Heart left ventricle (tissue), 16 donors: Measurements from ENCODE around the gene SNRPD1. TPM values are rescaled to one million over a fixed set of nuclear protein-coding genes. Genes with fewer than 3 reads are reported as not detected.

ENCODE experiments used
- ATAC-seq, 4 donors: fragments of 200-7000 bp; cut with Tn5 transposase; one replicate each; pipeline ENCODE4 v1.9.1; 2020 to 2022; ENCODE audit warnings: moderate library complexity in 4 of 4, mild to moderate bottlenecking in 3 of 4, moderate number of reproducible peaks in 1 of 4
- DNase-seq, 5 donors: peaks; one replicate each; pipeline ENCODE4 v3.0.0-alpha.2; 2020
- H3K27ac ChIP-seq, 12 donors: fragments of 200-600 bp; sonication (generic) in 4 of 12; one replicate each; pipeline versions ENCODE4 v1.5.0 to v1.8.0; 2016 to 2022; ENCODE audit warnings: mild to moderate bottlenecking in 2 of 12
- H3K27me3 ChIP-seq, 9 donors: fragments of 200-600 bp; sonication (generic) in 2 of 9; one replicate each; pipeline versions ENCODE4 v1.5.1 to v1.8.0; 2016 to 2022; ENCODE audit warnings: mild to moderate bottlenecking in 3 of 9
- H3K36me3 ChIP-seq, 9 donors: fragments of 200-600 bp; sonication (generic) in 2 of 9; one replicate each; pipeline versions ENCODE4 v1.5.0 to v1.8.0; 2018 to 2022; ENCODE audit warnings: mild to moderate bottlenecking in 2 of 9
- H3K4me1 ChIP-seq, 12 donors: fragments of 200-600 bp; sonication (generic) in 4 of 12; one replicate each; pipeline versions ENCODE4 v1.5.0 to v1.8.0; 2016 to 2022; ENCODE audit warnings: mild to moderate bottlenecking in 3 of 12
- H3K4me3 ChIP-seq, 12 donors: fragments of 200-600 bp; sonication (generic) in 4 of 12; one replicate each; pipeline versions ENCODE4 v1.5.0 to v1.8.0; 2017 to 2022; ENCODE audit warnings: mild to moderate bottlenecking in 9 of 12, moderate library complexity in 4 of 12
- H3K9me3 ChIP-seq, 12 donors: fragments of 200-600 bp; sonication (generic) in 4 of 12; one replicate each; pipeline versions ENCODE4 v1.5.0 to v1.8.0; 2016 to 2022; ENCODE audit warnings: mild to moderate bottlenecking in 1 of 12
- CTCF ChIP-seq, 12 donors: fragments of 200-600 bp; sonication (generic) in 4 of 12; IDR thresholded peaks; one replicate each; pipeline versions ENCODE4 v1.5.0 to v1.8.0; 2018 to 2022; ENCODE audit warnings: antibody characterized with exemption in 12 of 12, mild to moderate bottlenecking in 5 of 12
- POLR2A ChIP-seq, 2 donors: fragments of 450-650 bp; IDR thresholded peaks; one replicate each; pipeline ENCODE4 v1.6.1; 2017; ENCODE audit warnings: antibody characterized with exemption in 2 of 2, mild to moderate bottlenecking in 2 of 2, moderate library complexity in 2 of 2
- WGBS, 4 donors: extraction: QIAGEN DNeasy Blood & Tissue Kit in 2 of 4; methylation state at CpG; one replicate each; pipeline versions ENCODE4 v1.1.5 to v1.1.7; 2013 to 2018; 5-methylcytosine and 5-hydroxymethylcytosine counted together
- intact Hi-C, 10 donors: fragments of 100-400 bp; cut with DNase I; formaldehyde crosslinking; loops; one replicate each; pipeline versions ENCODE4 v1.11.1 to v1.14.2; 2022
- microRNA-seq, 4 donors: library from miRNA; unstranded; fragments of <30 nt; microRNA quantifications; one replicate each; pipeline versions ENCODE4 to v1.2.0, GENCODE V29; 2017 to 2020
- polyA plus RNA-seq, 2 donors: library from polyadenylated mRNA; stranded (reverse); fragments of 200-250 nt; gene quantifications; one replicate each; pipeline ENCODE4 v1.2.3, GENCODE V29; 2013
- total RNA-seq, 9 donors: library from RNA; depleted of rRNA in 2 of 9; stranded (reverse); fragments of >200 nt in 2 of 9; fragmentation: NEBNext Ultra II Directional in 3 of 9; extraction: Animal tissue kit (Norgen Biotek cat#: 25700) in 3 of 9; gene quantifications; one replicate each; pipeline versions ENCODE4 v1.1.0 to v1.2.4, GENCODE V29; 2016 to 2023
- donor health status: ischemic (EF 13 %, LVEDD 7.1; RV severe dilation, severe dysfunction).
- donor health status: healthy with polysubstance abuse.
- donor health status: DM: no; HTN: yes; CAD: no.
- donor health status: DM: no; HTN: no; CAD: no.
- donor health status: ischemic (EF 25% LVEDD 6.9; RV normal size, moderate dysfunction).
- donor health status: ischemic (EF 25% LVEDD 5.7; RV mildly dilated, moderate dysfunction).
- donor health status: healthy.
- donor health status: DM: yes; HTN: yes; CAD: no.
- donor health status: ischemic (EF 35%, LVEDD 5.7; RV mildly dilated, moderate dysfunction).
- donor health status: nonischemic (EF 11% LVEDD 7.7; RV severe dilation, severe dysfunction).
- donor health status: DM: yes; HTN: yes; CAD: no.
- donor health status: PGD.
- donor health status: ischemic (EF 29% LVEDD 5.4; RV normal size, mild dysfunction).
- donor health status: nonischemic (EF 23%, LVEDD 6.1; RV moderate dilation, normal function).

Gene SNRPD1
- total and polyA plus RNA-seq, 11 donors = 2.5 to 31.0 (median 20.2) TPM

- no peak for DNase-seq
- TF ChIP-seq POLR2A (IDR thresholded peaks at IDR 0.05) = no peak
These were observed 66.7 kb downstream of the SNRPD1 start for GRCh38 chr18:21678859-21679258.

DNA sequence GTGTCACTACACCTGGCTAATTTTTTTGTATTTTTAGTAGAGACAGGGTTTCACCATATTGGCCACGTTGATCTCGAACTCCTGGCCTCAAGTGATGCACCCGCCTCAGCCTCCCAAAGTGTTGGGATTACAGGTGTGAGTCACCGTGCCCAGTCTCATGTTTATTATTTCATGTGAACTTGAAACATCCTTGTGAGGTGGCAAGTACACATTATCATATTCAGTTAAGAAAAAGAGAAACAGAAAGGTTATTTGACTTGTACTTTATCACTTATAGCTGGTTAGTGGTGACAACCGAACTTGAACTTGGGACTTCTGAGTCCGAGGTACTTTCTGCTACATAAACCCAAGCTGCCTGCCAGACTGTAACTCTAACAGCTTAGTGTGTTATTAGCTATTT is 68.0 kb downstream of the SNRPD1 start:
- intact Hi-C loops = loop anchor here in 1 of 10 donors (10.0 kb wide), 1 partner anchor 45 kb away; no protein-coding TSS in a partner anchor
- Histone ChIP-seq H3K27ac (no peak overlapping the region), H3K27me3 (no peaks in the 10 kb centered on the region), H3K9me3 (no peaks in the 10 kb centered on the region), H3K36me3 (peaks cover 0 to 6% (median 0%) of the 10 kb centered on the region in 9 donors), H3K4me1 (peaks cover 0 to 35% (median 4%) of the 10 kb centered on the region in 12 donors), H3K4me3 (no peak overlapping the region)
- no peak for ATAC-seq
- DNase-seq = no peak
- TF ChIP-seq CTCF (IDR thresholded peaks at IDR 0.05) (no peak), POLR2A (IDR thresholded peaks at IDR 0.05) (no peak)
- 93 to 96% (median 95%) methylated on average over 6 of the region's 6 CpGs for WGBS, 4 donors

More at GRCh38 chr18:21678859-21679258, 66.7 kb downstream of the SNRPD1 start:
- 73 to 90% (median 84%) methylated on average over 1 of the region's 1 CpG for WGBS, 4 donors
- Histone ChIP-seq H3K27ac (peak overlapping the region in 1 of 12 donors; percentile 35), H3K27me3 (no peaks in the 10 kb centered on the region), H3K4me1 (peaks cover 0 to 35% (median 4%) of the 10 kb centered on the region in 12 donors), H3K9me3 (no peaks in the 10 kb centered on the region), H3K36me3 (peaks cover 0 to 6% (median 0%) of the 10 kb centered on the region in 9 donors), H3K4me3 (no peak overlapping the region)
- intact Hi-C loops = no loop called here
- ATAC-seq = no peak

- intact Hi-C loops = loop anchor here in 1 of 10 donors (10.0 kb wide), 1 partner anchor 48 kb away; no protein-coding TSS in a partner anchor
- 32 to 45% (median 37%) methylated on average over 11 of the region's 11 CpGs for WGBS, 4 donors
- Histone ChIP-seq H3K4me3 (peak overlapping the region in 10 of 12 donors; percentile 31 to 57 (median 42)), H3K27me3 (no peaks in the 10 kb centered on the region), H3K9me3 (no peaks in the 10 kb centered on the region), H3K27ac (peak overlapping the region; percentile 29 to 94 (median 56)), H3K4me1 (peaks cover 0 to 50% (median 4%) of the 10 kb centered on the region in 12 donors), H3K36me3 (peaks cover 0 to 6% (median 0%) of the 10 kb centered on the region in 9 donors)
- TF ChIP-seq CTCF (IDR thresholded peaks at IDR 0.05) = no peak
- peak in 3 of 4 donors; percentile 76 to 77 (median 76) for ATAC-seq
- DNase-seq = no peak
These were observed 70.4 kb downstream of the SNRPD1 start for GRCh38 chr18:21682371-21683051.

Small RNA genes within 50 kb of the gene (microRNA-seq; reads per million reads assigned to microRNA genes)
- 0 to 3.1 (median 1.3) reads per million in 4 donors for gene MIR320C1

Other genes starting within 250 kb of the SNRPD1 start
- gene ESCO1, start 11.6 kb upstream of the SNRPD1 start, total RNA-seq = 10 to 100 TPM in 4 of 9 donors, 1 to 10 TPM in 5; 7.6 to 11.1 (median 9.8) TPM
- 1 to 10 TPM; 7.0 to 7.5 TPM for gene ESCO1, start 11.6 kb upstream of the SNRPD1 start, polyA plus RNA-seq
- 10 to 100 TPM in 1 of 9 donors, 1 to 10 TPM in 8; 2.1 to 15.6 (median 3.8) TPM for gene ABHD3, start 92.5 kb downstream of the SNRPD1 start, total RNA-seq
- 1 to 10 TPM; 8.0 to 8.7 TPM for gene ABHD3, start 92.5 kb downstream of the SNRPD1 start, polyA plus RNA-seq
- gene MIB1, start 128.5 kb downstream of the SNRPD1 start, total RNA-seq = 10 to 100 TPM; 15.3 to 33.4 (median 24.0) TPM
- gene MIB1, start 128.5 kb downstream of the SNRPD1 start, polyA plus RNA-seq = 1 to 10 TPM; 2.5 to 7.2 TPM